ENCODE results near the gene FRS3.
A peak's percentile ranks its signal among the peaks of the same experiment; 100 is the strongest.

The FRS3 gene

GRCh38 chr6:41779788-41780550, at the start of gene FRS3:
TSS of gene FRS3 (minus strand) at chr6:41779900. CDS start at chr6:41776987, 2,913 bp downstream.
- TF ChIP-seq, protein P1, sequence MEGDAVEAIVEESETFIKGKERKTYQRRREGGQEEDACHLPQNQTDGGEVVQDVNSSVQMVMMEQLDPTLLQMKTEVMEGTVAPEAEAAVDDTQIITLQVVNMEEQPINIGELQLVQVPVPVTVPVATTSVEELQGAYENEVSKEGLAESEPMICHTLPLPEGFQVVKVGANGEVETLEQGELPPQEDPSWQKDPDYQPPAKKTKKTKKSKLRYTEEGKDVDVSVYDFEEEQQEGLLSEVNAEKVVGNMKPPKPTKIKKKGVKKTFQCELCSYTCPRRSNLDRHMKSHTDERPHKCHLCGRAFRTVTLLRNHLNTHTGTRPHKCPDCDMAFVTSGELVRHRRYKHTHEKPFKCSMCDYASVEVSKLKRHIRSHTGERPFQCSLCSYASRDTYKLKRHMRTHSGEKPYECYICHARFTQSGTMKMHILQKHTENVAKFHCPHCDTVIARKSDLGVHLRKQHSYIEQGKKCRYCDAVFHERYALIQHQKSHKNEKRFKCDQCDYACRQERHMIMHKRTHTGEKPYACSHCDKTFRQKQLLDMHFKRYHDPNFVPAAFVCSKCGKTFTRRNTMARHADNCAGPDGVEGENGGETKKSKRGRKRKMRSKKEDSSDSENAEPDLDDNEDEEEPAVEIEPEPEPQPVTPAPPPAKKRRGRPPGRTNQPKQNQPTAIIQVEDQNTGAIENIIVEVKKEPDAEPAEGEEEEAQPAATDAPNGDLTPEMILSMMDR (conservative IDR thresholded peaks at IDR 0.05) = peak; percentile 96
- peak within 1 kb of the TSS; percentile 83 for H3K27ac ChIP-seq

- TF ChIP-seq, protein P1 (conservative IDR thresholded peaks at IDR 0.05) = no peak
- no peak overlapping the region for H3K27ac ChIP-seq
Observed at GRCh38 chr6:41826343-41827022, 46.8 kb upstream of the FRS3 start.

- peak overlapping the region; percentile 75 for H3K27ac ChIP-seq
- TF ChIP-seq, protein P1 (conservative IDR thresholded peaks at IDR 0.05) = no peak
Observed at GRCh38 chr6:41824571-41825569, 45.2 kb upstream of the FRS3 start.

GRCh38 chr6:41823178-41823577, 43.5 kb upstream of the FRS3 start:
- TF ChIP-seq, protein P1 (conservative IDR thresholded peaks at IDR 0.05) = no peak
- peak overlapping the region; percentile 75; the same call in 1 of the 2 replicates for H3K27ac ChIP-seq

GRCh38 chr6:41822021-41822420, 42.3 kb upstream of the FRS3 start:
- TF ChIP-seq, protein P1 (conservative IDR thresholded peaks at IDR 0.05) = no peak
- H3K27ac ChIP-seq = no peak overlapping the region

- TF ChIP-seq, protein P1 (conservative IDR thresholded peaks at IDR 0.05) = no peak
- no peak overlapping the region for H3K27ac ChIP-seq
Observed at GRCh38 chr6:41821266-41821665, 41.6 kb upstream of the FRS3 start.
